ENCODE data around the gene RAB11FIP4. TPM values are rescaled to one million over a fixed set of nuclear protein-coding genes. Genes with fewer than 3 reads are reported as not detected.

Gene RAB11FIP4
- total and polyA plus RNA-seq, 2 donors (not counting 1 experiment from before 2014, with no cell fraction given), result 17.0 to 70.5 TPM

DNA sequence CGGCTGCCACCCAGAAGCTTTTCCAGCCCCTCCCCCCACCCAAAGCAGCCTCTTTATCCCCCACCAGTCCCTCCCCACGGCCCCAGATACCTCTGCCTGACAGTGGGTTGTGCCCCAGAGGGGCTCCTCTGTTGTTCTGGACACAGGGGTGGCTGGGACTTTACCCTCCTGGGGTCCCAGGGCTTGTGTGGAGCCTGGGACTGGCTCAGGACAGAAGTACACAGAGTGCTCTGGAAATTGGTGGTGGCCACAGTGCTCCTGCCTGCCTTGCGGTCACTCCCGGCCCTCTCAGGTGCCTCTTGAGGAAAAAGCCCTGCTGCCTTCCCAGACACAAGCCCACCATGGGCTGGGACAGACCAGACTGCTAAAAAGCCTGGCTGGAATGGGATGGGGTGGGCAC is 68.2 kb downstream of the RAB11FIP4 start:
- no peak overlapping the region for H3K4me2 ChIP-seq (replicated peaks; ENCODE audit: low read depth, low read length, poor library complexity, severe bottlenecking)
- ChIA-PET POLR2A (no interaction called here), CTCF (no interaction called here)
- Mint-ChIP-seq H3K27me3 (no peaks in the 10 kb centered on the region), H3K4me3 (no peak overlapping the region), H3K27ac (no peak overlapping the region), H3K4me1 (no peaks in the 10 kb centered on the region), H3K9me3 (ENCODE audit: insufficient read depth) (no peaks in the 10 kb centered on the region)
- H3K27ac ChIP-seq (ENCODE audit: low read length in 2 of 2), result no peak overlapping the region
- no peak overlapping the region for H3K4me3 ChIP-seq (ENCODE audit: control extremely low read depth in 1 of 5, extremely low read depth in 1 of 5, insufficient read depth in 1 of 5, low read depth in 2 of 5, low read length in 4 of 5)
- H2AFZ ChIP-seq (ENCODE audit: insufficient read depth, low read depth, low read length, poor library complexity, severe bottlenecking), result no peak overlapping the region
- H3K9ac ChIP-seq (ENCODE audit: low read length), result no peak overlapping the region
- DNase-seq (no peak), ATAC-seq (ENCODE audit: low read depth) (no peak)
- 79% methylated on average over 3 of the region's 4 CpGs for WGBS (ENCODE audit: insufficient coverage)
- no peaks in the 10 kb centered on the region for H3K79me2 ChIP-seq (ENCODE audit: control insufficient read depth, insufficient read depth, low read length)
- intact Hi-C loops (cut with micrococcal nuclease), result no loop called here
- no peaks in the 10 kb centered on the region for H3K36me3 ChIP-seq (replicated peaks in 1 of 2; ENCODE audit: control extremely low read depth in 1 of 2, control insufficient read depth in 1 of 2, extremely low read depth in 1 of 2, insufficient read depth in 2 of 2, low read length in 1 of 2)
- TF ChIP-seq, protein P1, sequence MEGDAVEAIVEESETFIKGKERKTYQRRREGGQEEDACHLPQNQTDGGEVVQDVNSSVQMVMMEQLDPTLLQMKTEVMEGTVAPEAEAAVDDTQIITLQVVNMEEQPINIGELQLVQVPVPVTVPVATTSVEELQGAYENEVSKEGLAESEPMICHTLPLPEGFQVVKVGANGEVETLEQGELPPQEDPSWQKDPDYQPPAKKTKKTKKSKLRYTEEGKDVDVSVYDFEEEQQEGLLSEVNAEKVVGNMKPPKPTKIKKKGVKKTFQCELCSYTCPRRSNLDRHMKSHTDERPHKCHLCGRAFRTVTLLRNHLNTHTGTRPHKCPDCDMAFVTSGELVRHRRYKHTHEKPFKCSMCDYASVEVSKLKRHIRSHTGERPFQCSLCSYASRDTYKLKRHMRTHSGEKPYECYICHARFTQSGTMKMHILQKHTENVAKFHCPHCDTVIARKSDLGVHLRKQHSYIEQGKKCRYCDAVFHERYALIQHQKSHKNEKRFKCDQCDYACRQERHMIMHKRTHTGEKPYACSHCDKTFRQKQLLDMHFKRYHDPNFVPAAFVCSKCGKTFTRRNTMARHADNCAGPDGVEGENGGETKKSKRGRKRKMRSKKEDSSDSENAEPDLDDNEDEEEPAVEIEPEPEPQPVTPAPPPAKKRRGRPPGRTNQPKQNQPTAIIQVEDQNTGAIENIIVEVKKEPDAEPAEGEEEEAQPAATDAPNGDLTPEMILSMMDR (IDR thresholded peaks at IDR 0.05), result no peak
- no peak for TF ChIP-seq EZH2 (IDR thresholded peaks at IDR 0.05; ENCODE audit: borderline replicate concordance, insufficient read depth, low read depth, low read length, poor library complexity, severe bottlenecking)
- H3K9me3 ChIP-seq (ENCODE audit: control extremely low read depth in 1 of 3, control insufficient read depth in 2 of 3, insufficient read depth in 1 of 3, low read length in 2 of 3), result no peaks in the 10 kb centered on the region
- H3K27me3 ChIP-seq (replicated peaks in 1 of 4; ENCODE audit: control extremely low read depth in 1 of 4, control insufficient read depth in 3 of 4, insufficient read depth in 4 of 4, low read length in 3 of 4), result no peaks in the 10 kb centered on the region
- no peaks in the 10 kb centered on the region for H4K20me1 ChIP-seq (ENCODE audit: control insufficient read depth, insufficient read depth, low read length, poor library complexity, severe bottlenecking)
- H3K4me1 ChIP-seq (ENCODE audit: control insufficient read depth in 2 of 2, insufficient read depth in 2 of 2, low read length in 2 of 2), result no peaks in the 10 kb centered on the region

DNA sequence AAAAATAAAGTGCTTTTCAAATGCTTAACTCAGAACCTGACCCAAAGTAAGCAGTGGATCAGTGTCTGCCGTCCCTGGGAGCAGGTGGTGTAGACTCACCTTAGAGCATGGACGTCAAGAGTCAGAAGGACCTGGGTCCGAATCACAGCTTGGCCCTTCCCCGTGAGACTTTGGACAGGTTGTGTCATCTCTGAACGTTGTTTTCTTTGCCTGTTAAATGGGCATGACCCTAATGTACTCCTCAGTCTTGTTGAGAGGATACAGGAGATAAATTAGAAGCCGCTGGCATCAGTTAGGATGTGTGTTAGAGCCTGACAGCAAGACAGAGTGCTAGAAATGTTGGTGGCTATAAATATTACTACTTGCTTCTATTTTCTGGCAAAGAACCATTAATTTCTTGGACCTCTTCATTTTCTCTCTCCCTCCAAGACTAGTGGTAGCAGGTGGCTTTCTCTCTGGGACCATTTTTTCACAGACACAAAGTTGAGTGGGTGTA is 68.8 kb downstream of the RAB11FIP4 start:
- Histone ChIP-seq H3K4me1 (ENCODE audit: control insufficient read depth in 2 of 2, insufficient read depth in 2 of 2, low read length in 2 of 2) (no peaks in the 10 kb centered on the region), H3K9ac (ENCODE audit: low read length) (no peak overlapping the region), H3K4me3 (ENCODE audit: control extremely low read depth in 1 of 5, extremely low read depth in 1 of 5, insufficient read depth in 1 of 5, low read depth in 2 of 5, low read length in 4 of 5) (no peak overlapping the region), H3K4me2 (replicated peaks; ENCODE audit: low read depth, low read length, poor library complexity, severe bottlenecking) (no peak overlapping the region), H3K79me2 (ENCODE audit: control insufficient read depth, insufficient read depth, low read length) (no peaks in the 10 kb centered on the region), H3K27ac (ENCODE audit: low read length in 2 of 2) (no peak overlapping the region), H4K20me1 (ENCODE audit: control insufficient read depth, insufficient read depth, low read length, poor library complexity, severe bottlenecking) (no peaks in the 10 kb centered on the region), H3K27me3 (replicated peaks in 1 of 4; ENCODE audit: control extremely low read depth in 1 of 4, control insufficient read depth in 3 of 4, insufficient read depth in 4 of 4, low read length in 3 of 4) (no peaks in the 10 kb centered on the region), H3K9me3 (ENCODE audit: control extremely low read depth in 1 of 3, control insufficient read depth in 2 of 3, insufficient read depth in 1 of 3, low read length in 2 of 3) (no peaks in the 10 kb centered on the region), H3K36me3 (replicated peaks in 1 of 2; ENCODE audit: control extremely low read depth in 1 of 2, control insufficient read depth in 1 of 2, extremely low read depth in 1 of 2, insufficient read depth in 2 of 2, low read length in 1 of 2) (no peaks in the 10 kb centered on the region), H2AFZ (ENCODE audit: insufficient read depth, low read depth, low read length, poor library complexity, severe bottlenecking) (no peak overlapping the region)
- H3K27ac Mint-ChIP-seq, result no peak overlapping the region
- TF ChIP-seq EZH2 (IDR thresholded peaks at IDR 0.05; ENCODE audit: borderline replicate concordance, insufficient read depth, low read depth, low read length, poor library complexity, severe bottlenecking), result no peak
- no peaks in the 10 kb centered on the region for H3K4me1 Mint-ChIP-seq
- H3K27me3 Mint-ChIP-seq, result no peaks in the 10 kb centered on the region
- H3K4me3 Mint-ChIP-seq, result no peak overlapping the region
- H3K9me3 Mint-ChIP-seq (ENCODE audit: insufficient read depth), result no peaks in the 10 kb centered on the region
- ATAC-seq (ENCODE audit: low read depth) (no peak), DNase-seq (no peak)
- intact Hi-C loops (cut with micrococcal nuclease), result no loop called here
- 73% methylated on average over 5 of the region's 6 CpGs for WGBS (ENCODE audit: insufficient coverage)
- ChIA-PET POLR2A (no interaction called here), CTCF (no interaction called here)
